CD14-positive monocyte (primary cell): ENCODE results near the gene LRRC28. TPM values are rescaled to one million over a fixed set of nuclear protein-coding genes. Genes with fewer than 3 reads are reported as not detected.
A peak's percentile ranks its signal among the peaks of the same experiment; 100 is the strongest.

ENCODE experiments used
- DNase-seq, 3 donors: peaks; one replicate each; pipeline ENCODE4 v3.0.0-alpha.2; 2011 to 2022
- H2AFZ ChIP-seq: 2 replicates; pipeline ENCODE4 v1.6.0; 2012; ENCODE audit warnings: mild to moderate bottlenecking, low read depth, low read length, inconsistent platforms; ENCODE audit not compliant: insufficient read depth, poor library complexity, severe bottlenecking
- H3K27ac ChIP-seq, 2 donors: 1 replicate in 1 of 2; 2 replicates in 1 of 2; pipeline ENCODE4 v1.5.1; 2012 to 2013; ENCODE audit warnings: low read length in 2 of 2, control low read depth in 1 of 2, inconsistent platforms in 1 of 2, low read depth in 1 of 2, mild to moderate bottlenecking in 1 of 2
- H3K27me3 ChIP-seq, 2 donors: one replicate each; pipeline versions ENCODE4 v1.6.0 to v1.6.1; 2011 to 2013; ENCODE audit warnings: low read length in 2 of 2; ENCODE audit not compliant: control insufficient read depth in 2 of 2, insufficient read depth in 2 of 2
- H3K36me3 ChIP-seq, 2 donors: replicated peaks in 1 of 2; 1 replicate in 1 of 2; 2 replicates in 1 of 2; pipeline versions ENCODE4 v1.5.1 to v1.6.1; 2012 to 2013; ENCODE audit warnings: low read length in 2 of 2, control low read depth in 1 of 2, inconsistent platforms in 1 of 2, mild to moderate bottlenecking in 1 of 2; ENCODE audit not compliant: insufficient read depth in 2 of 2, control insufficient read depth in 1 of 2
- H3K4me1 ChIP-seq, 2 donors: 1 replicate in 1 of 2; 2 replicates in 1 of 2; pipeline versions ENCODE4 v1.5.1 to v1.6.1; 2012 to 2013; ENCODE audit warnings: low read length in 2 of 2, control low read depth in 1 of 2, inconsistent platforms in 1 of 2, mild to moderate bottlenecking in 1 of 2, moderate library complexity in 1 of 2; ENCODE audit not compliant: insufficient read depth in 2 of 2, control insufficient read depth in 1 of 2
- H3K4me2 ChIP-seq: replicated peaks from 2 replicates; pipeline ENCODE3; 2012; ENCODE audit warnings: low read length, moderate library complexity, mild to moderate bottlenecking; ENCODE audit not compliant: poor library complexity, severe bottlenecking; ENCODE audit errors: extremely low read depth
- H3K4me3 ChIP-seq, 3 experiments: fragments of 200-600 bp in 1 of 3; sonication (generic) in 1 of 3; replicated peaks in 1 of 3; 1 replicate in 2 of 3; 2 replicates in 1 of 3; pipeline ENCODE4 v1.5.1; 2011 to 2013; ENCODE audit warnings: low read length in 3 of 3, mild to moderate bottlenecking in 3 of 3, control low read depth in 2 of 3, low read depth in 2 of 3, inconsistent platforms in 1 of 3, moderate library complexity in 1 of 3
- H3K79me2 ChIP-seq: 2 replicates; pipeline ENCODE4 v1.6.0; 2012; ENCODE audit warnings: mild to moderate bottlenecking, control low read depth, inconsistent platforms, low read length, moderate library complexity; ENCODE audit not compliant: insufficient read depth
- H3K9ac ChIP-seq: 2 replicates; pipeline ENCODE4 v1.6.0; 2017; ENCODE audit warnings: low read length, mild to moderate bottlenecking; ENCODE audit not compliant: insufficient read depth, poor library complexity, severe bottlenecking
- H3K9me3 ChIP-seq, 2 donors: replicated peaks in 1 of 2; 1 replicate in 1 of 2; 2 replicates in 1 of 2; pipeline versions ENCODE4 v1.5.1 to v1.6.1; 2012 to 2013; ENCODE audit warnings: low read length in 2 of 2, control low read depth in 1 of 2; ENCODE audit not compliant: control insufficient read depth in 1 of 2, insufficient read depth in 1 of 2
- H4K20me1 ChIP-seq: 2 replicates; pipeline ENCODE4 v1.6.0; 2012; ENCODE audit warnings: mild to moderate bottlenecking, low read length, control low read depth, moderate library complexity; ENCODE audit not compliant: insufficient read depth
- H3K27ac Mint-ChIP-seq, 7 donors: one replicate each; pipeline ENCODE4 v1.8.0; 2020; ENCODE audit warnings: mild to moderate bottlenecking in 7 of 7, mixed read lengths in 7 of 7, moderate library complexity in 6 of 7, inconsistent platforms in 2 of 7
- H3K27me3 Mint-ChIP-seq, 3 donors: one replicate each; pipeline ENCODE4 v1.8.0; 2021 to 2022; ENCODE audit warnings: low read depth in 3 of 3, mild to moderate bottlenecking in 3 of 3, mixed read lengths in 3 of 3, moderate library complexity in 3 of 3, inconsistent platforms in 1 of 3
- H3K36me3 Mint-ChIP-seq, 2 donors: one replicate each; pipeline ENCODE4 v1.8.0; 2020; ENCODE audit warnings: mixed read lengths in 2 of 2, inconsistent platforms in 1 of 2, mild to moderate bottlenecking in 1 of 2
- H3K4me1 Mint-ChIP-seq: one replicate; pipeline ENCODE4 v1.8.0; 2020; ENCODE audit warnings: mild to moderate bottlenecking, mixed read lengths
- H3K4me3 Mint-ChIP-seq, 2 donors: one replicate each; pipeline ENCODE4 v1.8.0; 2020; ENCODE audit warnings: mild to moderate bottlenecking in 2 of 2, mixed read lengths in 2 of 2, moderate library complexity in 1 of 2
- H3K9me3 Mint-ChIP-seq, 7 donors: one replicate each; pipeline ENCODE4 v1.8.0; 2020 to 2022; ENCODE audit warnings: mixed read lengths in 7 of 7, mild to moderate bottlenecking in 6 of 7, moderate library complexity in 6 of 7, inconsistent platforms in 2 of 7
- CTCF ChIP-seq: fragments of 200-600 bp; IDR thresholded peaks from one replicate; pipeline ENCODE4 v1.8.0; 2022; ENCODE audit warnings: antibody characterized with exemption, mild to moderate bottlenecking
- WGBS: methylation state at CpG from one replicate; pipeline ENCODE4 v1.1.5; 2013; ENCODE audit warnings: missing lambda C conversion rate; ENCODE audit not compliant: insufficient coverage; 5-methylcytosine and 5-hydroxymethylcytosine counted together
- intact Hi-C, 2 donors: fragments of 100-400 bp; cut with micrococcal nuclease; formaldehyde crosslinking; loops; one replicate each; pipeline versions ENCODE4 v1.15.0 to v1.15.1; 2023
- polyA plus RNA-seq, 3 donors: library from polyadenylated mRNA; depleted of rRNA in 1 of 3; unstranded in 2 of 3; stranded (reverse) in 1 of 3; fragments of 300-500 nt in 2 of 3; fragments of >200 nt in 1 of 3; fragmentation: Illumina TruSeq in 2 of 3; gene quantifications; 1 replicate in 2 of 3; 2 replicates in 1 of 3; pipeline ENCODE4 v1.2.3, GENCODE V29; 2012 to 2021

LRRC28 gene
- polyA plus RNA-seq, 3 donors, result 18.6 to 25.3 (median 19.8) TPM

GRCh38 chr15:99296386-99296785, 45.1 kb downstream of the LRRC28 start:
- Histone ChIP-seq H2AFZ (no peak overlapping the region), H3K79me2 (no peaks in the 10 kb centered on the region), H3K36me3 (no peaks in the 10 kb centered on the region), H3K9ac (no peak overlapping the region), H4K20me1 (no peaks in the 10 kb centered on the region), H3K4me2 (no peak overlapping the region), H3K27me3 (no peaks in the 10 kb centered on the region), H3K27ac (no peak overlapping the region), H3K4me3 (no peak overlapping the region), H3K4me1 (no peaks in the 10 kb centered on the region), H3K9me3 (no peaks in the 10 kb centered on the region)
- Mint-ChIP-seq H3K4me1 (no peaks in the 10 kb centered on the region), H3K27me3 (peaks cover 0 to 2% (median 0%) of the 10 kb centered on the region in 3 donors), H3K27ac (peak overlapping the region in 1 of 7 donors; percentile 31), H3K4me3 (no peak overlapping the region), H3K9me3 (peaks cover 0 to 9% (median 6%) of the 10 kb centered on the region in 7 donors), H3K36me3 (peaks cover 26 to 27% of the 10 kb centered on the region in 2 donors)
- TF ChIP-seq CTCF, result no peak
- intact Hi-C loops, result no loop called here
- WGBS, result 100% methylated on average over 1 of the region's 2 CpGs
- no peak for DNase-seq

- no peaks in the 10 kb centered on the region for H3K4me1 ChIP-seq
- no peaks in the 10 kb centered on the region for H4K20me1 ChIP-seq
- Mint-ChIP-seq H3K36me3 (peaks cover 2% of the 10 kb centered on the region in 2 donors), H3K4me1 (no peaks in the 10 kb centered on the region), H3K27me3 (no peaks in the 10 kb centered on the region), H3K9me3 (no peaks in the 10 kb centered on the region), H3K4me3 (no peak overlapping the region), H3K27ac (no peak overlapping the region)
- no peak overlapping the region for H3K27ac ChIP-seq
- no peaks in the 10 kb centered on the region for H3K36me3 ChIP-seq
- WGBS, result 94% methylated on average over 3 of the region's 4 CpGs
- no peaks in the 10 kb centered on the region for H3K9me3 ChIP-seq
- no peaks in the 10 kb centered on the region for H3K79me2 ChIP-seq
- TF ChIP-seq CTCF, result no peak
- no peaks in the 10 kb centered on the region for H3K27me3 ChIP-seq
- H3K9ac ChIP-seq, result no peak overlapping the region
- H3K4me3 ChIP-seq, result no peak overlapping the region
- DNase-seq, result no peak
- intact Hi-C loops, result no loop called here
- no peak overlapping the region for H3K4me2 ChIP-seq
- no peak overlapping the region for H2AFZ ChIP-seq
Measured at GRCh38 chr15:99303907-99304306, 52.6 kb downstream of the LRRC28 start.
